Naive thymus-derived CD8-positive, alpha-beta T cell (primary cell): Measurements from ENCODE around the gene TSPAN4. TPM values are rescaled to one million over a fixed set of nuclear protein-coding genes. Genes with fewer than 3 reads are reported as not detected.
A peak's percentile ranks its signal among the peaks of the same experiment; 100 is the strongest.

Experiments
- ATAC-seq, 2 donors: fragments of 150-1000 bp; cut with Tn5 transposase in 1 of 2; sonication (Bioruptor Pico), chemical (Tn5 transposase) in 1 of 2; 1 replicate in 1 of 2; 2 replicates in 1 of 2; pipeline ENCODE4 v1.10.0; 2021; ENCODE audit warnings: mild to moderate bottlenecking in 2 of 2, moderate library complexity in 2 of 2
- POLR2A ChIA-PET: fragments of 350-600 bp; sonication (Branson Sonifier 250); formaldehyde crosslinking; loops from one replicate; lab custom pipeline; 2021; ENCODE audit warnings: antibody characterized with exemption; lab: Charles Lee
- DNase-seq, 10 donors: peaks; one replicate each; pipeline versions ENCODE4 v3.0.0 to v3.0.0-alpha.2; 2020 to 2022
- H3K27ac Mint-ChIP-seq, 10 donors: one replicate each; pipeline ENCODE4 v1.8.0; 2020 to 2022; ENCODE audit warnings: mild to moderate bottlenecking in 10 of 10, mixed read lengths in 10 of 10, moderate library complexity in 4 of 10, inconsistent platforms in 1 of 10
- H3K27me3 Mint-ChIP-seq, 5 donors: one replicate each; pipeline ENCODE4 v1.8.0; 2021 to 2022; ENCODE audit warnings: mixed read lengths in 5 of 5
- H3K36me3 Mint-ChIP-seq, 3 donors: one replicate each; pipeline ENCODE4 v1.8.0; 2020 to 2022; ENCODE audit warnings: mixed read lengths in 3 of 3, mild to moderate bottlenecking in 2 of 3, inconsistent platforms in 1 of 3
- H3K4me1 Mint-ChIP-seq, 4 donors: one replicate each; pipeline ENCODE4 v1.8.0; 2021 to 2022; ENCODE audit warnings: mixed read lengths in 4 of 4
- H3K4me3 Mint-ChIP-seq, 10 donors: one replicate each; pipeline ENCODE4 v1.8.0; 2020 to 2022; ENCODE audit warnings: mild to moderate bottlenecking in 10 of 10, mixed read lengths in 10 of 10, moderate library complexity in 6 of 10, inconsistent platforms in 1 of 10
- H3K9me3 Mint-ChIP-seq, 9 donors: one replicate each; pipeline ENCODE4 v1.8.0; 2020 to 2022; ENCODE audit warnings: mixed read lengths in 9 of 9, mild to moderate bottlenecking in 3 of 9, inconsistent platforms in 1 of 9, moderate library complexity in 1 of 9
- polyA plus RNA-seq, 3 donors: library from polyadenylated mRNA; unstranded; fragments of 300-500 nt; fragmentation: Illumina TruSeq; gene quantifications; one replicate each; pipeline ENCODE4 v1.2.3, GENCODE V29; 2021
- total RNA-seq, 8 experiments: library from RNA in 2 of 8; stranded (reverse) in 2 of 8; gene quantifications; one replicate each; pipeline ENCODE4 v1.2.3 and lab custom pipeline; 2021 to 2026

TSPAN4 gene
- total and polyA plus RNA-seq, 5 experiments from 2014 or later = 6.0 to 12.8 (median 8.3) TPM

GRCh38 chr11:838441-839279 lies 4.0 kb upstream of the TSPAN4 start:
- POLR2A ChIA-PET = interaction anchor here (0.6 to 12.0 kb wide), 3 partner anchors 9 to 18 kb away, joined by 4 to 127 read pairs (median 4); partner anchors contain the start of gene PNPLA2
- Mint-ChIP-seq H3K27me3 (no peaks in the 10 kb centered on the region), H3K9me3 (no peaks in the 10 kb centered on the region), H3K27ac (peak overlapping the region in 4 of 10 donors; percentile 31 to 54 (median 42)), H3K4me3 (peak overlapping the region in 1 of 10 donors; percentile 14), H3K4me1 (peaks cover 9 to 41% (median 24%) of the 10 kb centered on the region in 4 donors), H3K36me3 (peaks cover 0 to 9% (median 0%) of the 10 kb centered on the region in 3 donors)
- DNase-seq = no peak
- ATAC-seq = no peak

DNA sequence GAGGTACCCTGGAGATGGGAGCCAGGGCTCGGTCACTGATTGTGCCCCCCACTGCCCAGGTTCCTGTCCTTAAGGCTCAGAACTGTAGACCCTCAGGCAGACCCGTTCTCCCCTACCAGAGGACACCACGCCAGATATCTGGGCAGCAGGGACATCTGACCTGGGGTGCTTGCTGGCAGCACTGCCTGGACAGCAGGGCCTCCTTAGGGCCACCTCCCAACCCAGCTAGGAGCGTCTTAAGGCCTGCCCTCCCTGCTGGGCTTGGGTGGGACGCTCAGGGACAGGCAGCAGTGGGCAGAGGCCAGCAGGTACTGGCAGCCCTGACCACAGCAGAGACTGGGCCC lies 3.4 kb upstream of the TSPAN4 start:
- no peaks in the 10 kb centered on the region for H3K27me3 Mint-ChIP-seq
- peak overlapping the region in 1 of 10 donors; percentile 4 for H3K27ac Mint-ChIP-seq
- H3K9me3 Mint-ChIP-seq = no peaks in the 10 kb centered on the region

GRCh38 chr11:839875-840617 lies 2.6 kb upstream of the TSPAN4 start:
- Mint-ChIP-seq H3K27ac (peak overlapping the region in 2 of 10 donors; percentile 38 to 46), H3K27me3 (no peaks in the 10 kb centered on the region), H3K9me3 (no peaks in the 10 kb centered on the region), H3K4me1 (peaks cover 11 to 41% (median 30%) of the 10 kb centered on the region in 4 donors), H3K36me3 (peaks cover 0 to 9% (median 0%) of the 10 kb centered on the region in 3 donors), H3K4me3 (peak overlapping the region in 9 of 10 donors; percentile 48 to 91 (median 80))
- DNase-seq (no peak), ATAC-seq (no peak)
- POLR2A ChIA-PET = interaction anchor here (1.2 to 6.2 kb wide), 6 partner anchors 10 to 42 kb away, joined by 3 to 92 read pairs (median 7); partner anchors contain the start of genes CD151, CRACR2B and PNPLA2

More for the DNA sequence above, 3.4 kb upstream of the TSPAN4 start:
- peaks cover 0 to 9% (median 0%) of the 10 kb centered on the region in 3 donors for H3K36me3 Mint-ChIP-seq
- peaks cover 8 to 41% (median 27%) of the 10 kb centered on the region in 4 donors for H3K4me1 Mint-ChIP-seq
- no peak overlapping the region for H3K4me3 Mint-ChIP-seq
- POLR2A ChIA-PET = interaction anchor here (6.1 to 12.0 kb wide), 3 partner anchors 9 to 19 kb away, joined by 51 to 127 read pairs (median 92); partner anchors contain the start of genes CD151, CRACR2B and PNPLA2
- no peak for ATAC-seq
- DNase-seq = no peak

DNA sequence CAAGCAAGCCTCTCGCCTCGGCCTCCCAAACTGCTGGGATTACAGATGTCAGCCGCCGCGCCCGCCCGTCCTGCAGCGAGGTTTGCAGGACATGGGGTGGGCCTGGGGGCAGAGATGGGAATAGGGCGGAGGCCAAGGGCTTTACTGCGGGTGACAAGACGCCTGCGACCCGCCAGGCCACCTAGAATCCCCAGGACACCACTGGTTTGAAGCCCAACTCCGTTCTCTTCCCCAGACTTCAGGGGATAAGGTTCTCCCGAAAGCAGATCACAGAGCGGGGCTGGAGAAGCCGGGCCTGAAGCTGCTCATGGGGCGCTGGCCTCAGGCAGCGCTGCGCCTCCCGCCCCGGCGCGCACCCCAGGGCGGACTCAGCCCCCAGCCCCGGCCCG lies 677 bp upstream of the TSPAN4 start:
- Mint-ChIP-seq H3K9me3 (no peaks in the 10 kb centered on the region), H3K27me3 (peaks cover 0 to 1% (median 0%) of the 10 kb centered on the region in 5 donors), H3K36me3 (peaks cover 0 to 9% (median 0%) of the 10 kb centered on the region in 3 donors), H3K4me1 (peaks cover 11 to 42% (median 36%) of the 10 kb centered on the region in 4 donors), H3K27ac (peak overlapping the region in 9 of 10 donors; percentile 59 to 83 (median 71)), H3K4me3 (peak overlapping the region; percentile 78 to 91 (median 84))
- ATAC-seq = peak in 1 of 2 donors; percentile 4
- DNase-seq = no peak
- POLR2A ChIA-PET = interaction anchor here (0.6 to 6.2 kb wide), 8 partner anchors 8 to 69 kb away, joined by 3 to 92 read pairs (median 10); partner anchors contain the start of genes CD151, CHID1, CRACR2B and PNPLA2

GRCh38 chr11:843086-843734 lies 558 bp downstream of the TSPAN4 start:
- peak overlapping the region; percentile 68 to 90 (median 79) for H3K4me3 Mint-ChIP-seq
- no peaks in the 10 kb centered on the region for H3K9me3 Mint-ChIP-seq
- ATAC-seq (peak in 1 of 2 donors; percentile 14), DNase-seq (no peak)
- H3K27me3 Mint-ChIP-seq = peaks cover 0 to 1% (median 0%) of the 10 kb centered on the region in 5 donors
- H3K4me1 Mint-ChIP-seq = peaks cover 11 to 41% (median 36%) of the 10 kb centered on the region in 4 donors
- POLR2A ChIA-PET = interaction anchor here (0.6 to 6.2 kb wide), 15 partner anchors 9 to 280 kb away, joined by 3 to 92 read pairs (median 4); partner anchors contain the start of genes AP2A2, CD151, CHID1 and CRACR2B
- H3K36me3 Mint-ChIP-seq = peaks cover 0 to 9% (median 0%) of the 10 kb centered on the region in 3 donors
- H3K27ac Mint-ChIP-seq = peak overlapping the region in 9 of 10 donors; percentile 44 to 79 (median 71)

DNA sequence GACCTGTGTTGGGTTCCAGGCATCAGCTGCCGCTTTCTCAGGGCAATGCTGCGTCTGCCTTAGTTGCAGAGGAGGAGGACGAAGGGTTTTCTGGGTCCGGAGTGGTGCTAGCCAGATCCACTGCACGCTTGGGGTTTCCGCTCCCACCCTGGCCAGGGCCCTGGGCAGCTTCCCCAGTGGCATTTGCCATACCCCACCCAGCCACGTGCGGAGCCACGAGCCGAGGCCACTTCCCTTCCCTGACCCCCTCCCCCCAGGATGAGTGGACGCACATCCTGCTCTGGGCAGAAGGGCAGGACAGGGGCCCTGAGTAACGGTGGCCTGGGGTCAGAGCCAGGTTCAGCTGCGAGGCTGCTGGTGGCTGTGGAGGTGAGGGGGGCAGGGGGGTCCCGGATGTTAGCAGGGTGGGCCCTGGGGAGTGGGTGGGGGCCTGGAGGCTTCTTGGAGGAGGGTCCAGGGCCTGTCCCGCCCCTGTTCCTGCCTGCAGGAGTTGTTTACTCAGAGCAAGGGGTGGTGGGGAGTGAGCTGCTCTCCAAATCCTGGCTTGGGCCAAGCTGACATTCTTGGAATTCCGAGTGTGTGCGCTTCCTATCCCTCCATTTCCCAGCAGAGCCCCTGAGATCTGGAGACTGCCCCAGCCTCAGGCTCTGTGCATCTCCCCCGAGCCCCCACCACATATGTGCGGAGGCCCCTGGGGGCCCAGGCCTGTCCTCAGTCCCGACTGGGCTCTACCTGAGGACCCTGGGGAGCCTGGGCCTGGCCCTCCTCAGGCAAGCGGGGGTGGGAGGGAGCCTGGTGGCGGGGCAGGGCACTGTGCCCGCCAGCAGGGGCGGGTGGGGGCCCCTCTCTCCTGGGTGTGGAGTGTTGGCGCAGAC lies 1.4 kb downstream of the TSPAN4 start:
- peak overlapping the region; percentile 68 to 90 (median 79) for H3K4me3 Mint-ChIP-seq
- peaks cover 0 to 7% (median 0%) of the 10 kb centered on the region in 3 donors for H3K36me3 Mint-ChIP-seq
- H3K4me1 Mint-ChIP-seq = peaks cover 11 to 47% (median 41%) of the 10 kb centered on the region in 4 donors
- peaks cover 0 to 4% (median 0%) of the 10 kb centered on the region in 5 donors for H3K27me3 Mint-ChIP-seq
- H3K27ac Mint-ChIP-seq = peak overlapping the region; percentile 44 to 79 (median 70)
- H3K9me3 Mint-ChIP-seq = no peaks in the 10 kb centered on the region
- no peak for DNase-seq
- POLR2A ChIA-PET = interaction anchor here (1.0 to 6.2 kb wide), 7 partner anchors 7 to 67 kb away, joined by 4 to 92 read pairs (median 10); partner anchors contain the start of genes CD151, CHID1, CRACR2B and PNPLA2
- peak in 1 of 2 donors; percentile 9 for ATAC-seq

DNA sequence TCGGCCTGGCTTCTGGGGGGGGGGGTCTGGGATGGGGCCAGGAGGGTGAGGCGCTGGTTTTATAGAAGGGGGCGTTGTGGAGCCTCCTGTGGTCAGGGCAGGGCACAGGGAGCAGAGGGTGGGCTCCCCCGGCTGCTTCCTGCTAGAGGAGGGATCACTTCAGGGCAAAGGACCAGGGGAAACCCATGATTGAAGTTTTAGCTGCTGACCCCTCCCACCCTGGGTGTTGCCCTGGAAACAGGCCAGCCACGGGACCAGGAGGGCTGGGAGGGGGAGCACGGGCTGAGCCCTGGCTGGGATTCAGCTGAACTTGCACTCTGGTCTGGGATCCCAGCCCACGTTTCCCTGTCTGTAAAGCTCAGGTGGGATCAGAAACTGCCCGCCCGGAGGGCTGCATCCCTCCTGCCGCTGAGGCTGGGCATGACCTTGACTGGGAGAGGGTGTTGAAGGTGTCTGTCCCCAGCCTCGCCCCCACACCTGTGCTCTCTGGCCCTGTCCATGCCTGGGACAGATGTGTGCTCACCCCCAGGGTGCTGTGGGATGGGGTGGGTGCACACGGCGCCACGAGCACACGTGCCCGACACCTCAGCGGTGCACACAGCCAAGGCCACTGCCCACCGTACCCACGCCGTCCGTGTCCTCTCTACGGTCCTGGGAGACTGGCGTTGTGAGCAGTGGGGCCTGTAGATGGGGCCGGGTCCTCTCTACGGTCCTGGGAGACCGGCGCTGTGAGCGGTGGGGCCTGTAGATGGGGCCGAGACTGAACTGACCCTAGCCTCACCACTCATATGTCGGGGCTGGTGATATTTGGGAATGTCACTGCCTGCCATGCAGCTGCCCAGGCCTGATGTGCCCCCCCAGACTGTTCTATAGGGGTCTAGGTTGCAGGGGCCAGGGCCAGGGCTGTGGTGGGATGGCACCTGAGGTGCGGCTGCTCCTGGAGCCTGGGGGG lies 2.3 kb downstream of the TSPAN4 start:
- H3K9me3 Mint-ChIP-seq = no peaks in the 10 kb centered on the region
- H3K4me3 Mint-ChIP-seq = peak overlapping the region in 9 of 10 donors; percentile 9 to 80 (median 54)
- H3K27ac Mint-ChIP-seq = peak overlapping the region in 5 of 10 donors; percentile 20 to 59 (median 44)
- H3K36me3 Mint-ChIP-seq = peaks cover 0 to 3% (median 0%) of the 10 kb centered on the region in 3 donors
- ATAC-seq (peak in 1 of 2 donors; percentile 24), DNase-seq (peak in 3 of 10 donors; percentile 51 to 63 (median 56))
- H3K4me1 Mint-ChIP-seq = peaks cover 14 to 45% (median 40%) of the 10 kb centered on the region in 4 donors
- peaks cover 0 to 7% (median 0%) of the 10 kb centered on the region in 5 donors for H3K27me3 Mint-ChIP-seq
- POLR2A ChIA-PET = interaction anchor here (0.8 to 6.2 kb wide), 5 partner anchors 8 to 35 kb away, joined by 4 to 92 read pairs (median 4); partner anchors contain the start of genes CD151, CRACR2B, PNPLA2 and RPLP2

DNA sequence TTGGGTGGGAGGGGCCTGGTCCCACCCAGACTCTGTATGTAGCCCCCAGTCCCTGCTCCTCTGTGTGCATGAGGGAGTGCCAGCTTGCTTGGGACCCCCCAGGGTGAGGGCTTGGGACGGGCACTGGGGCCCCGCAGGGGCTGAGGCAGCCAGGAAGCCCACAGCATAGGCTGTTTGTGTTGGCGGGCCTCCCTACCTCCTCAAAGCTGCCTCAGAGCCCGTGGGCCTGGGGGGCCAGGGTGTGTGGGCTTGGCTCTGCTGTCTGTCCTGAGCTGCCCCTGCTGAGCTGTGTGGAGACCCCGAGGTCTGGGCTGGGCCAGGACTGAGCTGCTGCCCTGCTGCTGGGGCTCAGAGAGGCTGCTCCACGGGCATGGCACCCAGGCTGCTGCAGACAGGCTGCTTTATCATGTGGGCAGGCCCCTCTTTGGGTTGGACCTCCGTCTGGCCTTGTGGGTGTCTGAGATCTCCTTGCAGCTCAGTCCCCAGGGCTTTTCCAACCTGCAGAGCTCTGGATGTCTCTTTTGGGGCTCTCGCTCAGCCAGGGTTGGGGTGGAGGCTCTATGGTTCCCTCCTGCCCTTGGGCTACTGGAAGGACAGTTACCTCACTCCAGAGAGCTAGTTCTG lies 3.3 kb downstream of the TSPAN4 start:
- DNase-seq (no peak), ATAC-seq (no peak)
- H3K27ac Mint-ChIP-seq = peak overlapping the region in 5 of 10 donors; percentile 20 to 67 (median 44)
- H3K36me3 Mint-ChIP-seq = no peaks in the 10 kb centered on the region
- H3K27me3 Mint-ChIP-seq = peaks cover 0 to 7% (median 0%) of the 10 kb centered on the region in 5 donors
- H3K4me3 Mint-ChIP-seq = peak overlapping the region in 4 of 10 donors; percentile 13 to 56 (median 20)
- H3K9me3 Mint-ChIP-seq = no peaks in the 10 kb centered on the region
- POLR2A ChIA-PET = interaction anchor here (0.6 to 1.2 kb wide), 3 partner anchors 20 to 145 kb away, joined by 3 to 4 read pairs (median 3); partner anchors contain the start of gene RPLP2
- peaks cover 9 to 37% (median 30%) of the 10 kb centered on the region in 4 donors for H3K4me1 Mint-ChIP-seq

DNA sequence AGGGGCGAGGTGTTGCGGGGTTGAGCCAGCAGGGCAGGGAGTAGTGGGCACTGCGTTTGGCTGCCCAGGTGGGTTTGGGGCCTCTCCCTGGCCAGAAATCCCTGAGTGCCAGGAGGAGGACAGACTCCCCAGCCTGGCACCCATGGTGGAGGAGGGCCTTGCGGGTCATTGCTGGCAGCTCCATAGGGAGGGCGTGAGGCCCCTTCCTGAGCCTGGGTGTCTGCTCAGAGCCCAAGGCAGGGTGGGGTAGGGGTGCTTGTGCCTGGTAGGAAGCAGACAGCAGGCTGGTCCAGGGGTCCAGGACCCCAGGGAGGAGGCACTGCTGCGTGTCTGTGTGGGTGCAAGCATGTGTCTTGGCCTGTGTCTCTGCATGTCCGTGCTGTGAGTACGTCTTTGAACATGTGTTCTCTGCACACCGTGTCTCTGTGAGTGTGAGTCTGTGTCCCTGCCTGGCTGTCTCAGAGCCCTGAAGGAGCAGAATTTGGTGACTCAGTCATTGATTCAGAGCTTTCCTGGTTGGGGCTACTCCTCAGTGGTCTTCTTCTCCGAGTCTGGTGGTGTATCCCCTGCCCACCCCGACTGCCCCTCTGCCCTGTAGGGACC lies 3.9 kb downstream of the TSPAN4 start:
- no peak for DNase-seq
- peaks cover 0 to 7% (median 0%) of the 10 kb centered on the region in 5 donors for H3K27me3 Mint-ChIP-seq
- no peaks in the 10 kb centered on the region for H3K36me3 Mint-ChIP-seq
- H3K27ac Mint-ChIP-seq = no peak overlapping the region
- no peaks in the 10 kb centered on the region for H3K9me3 Mint-ChIP-seq
- POLR2A ChIA-PET = interaction anchor here (0.8 to 1.2 kb wide), 3 partner anchors 14 to 37 kb away, joined by 3 to 4 read pairs (median 4); partner anchors contain the start of gene RPLP2
- H3K4me1 Mint-ChIP-seq = peaks cover 9 to 32% (median 24%) of the 10 kb centered on the region in 4 donors
- ATAC-seq = no peak
- peak overlapping the region in 3 of 10 donors; percentile 13 to 62 (median 14) for H3K4me3 Mint-ChIP-seq
